GM19240 (cell line): ENCODE results near the gene USP2.
A peak's percentile ranks its signal among the peaks of the same experiment; 100 is the strongest.

Experiments
- DNase-seq: peaks from one replicate; pipeline ENCODE4 v3.0.0; 2011; ENCODE audit warnings: low spot score; ENCODE audit not compliant: insufficient read length

The USP2 gene

DNA sequence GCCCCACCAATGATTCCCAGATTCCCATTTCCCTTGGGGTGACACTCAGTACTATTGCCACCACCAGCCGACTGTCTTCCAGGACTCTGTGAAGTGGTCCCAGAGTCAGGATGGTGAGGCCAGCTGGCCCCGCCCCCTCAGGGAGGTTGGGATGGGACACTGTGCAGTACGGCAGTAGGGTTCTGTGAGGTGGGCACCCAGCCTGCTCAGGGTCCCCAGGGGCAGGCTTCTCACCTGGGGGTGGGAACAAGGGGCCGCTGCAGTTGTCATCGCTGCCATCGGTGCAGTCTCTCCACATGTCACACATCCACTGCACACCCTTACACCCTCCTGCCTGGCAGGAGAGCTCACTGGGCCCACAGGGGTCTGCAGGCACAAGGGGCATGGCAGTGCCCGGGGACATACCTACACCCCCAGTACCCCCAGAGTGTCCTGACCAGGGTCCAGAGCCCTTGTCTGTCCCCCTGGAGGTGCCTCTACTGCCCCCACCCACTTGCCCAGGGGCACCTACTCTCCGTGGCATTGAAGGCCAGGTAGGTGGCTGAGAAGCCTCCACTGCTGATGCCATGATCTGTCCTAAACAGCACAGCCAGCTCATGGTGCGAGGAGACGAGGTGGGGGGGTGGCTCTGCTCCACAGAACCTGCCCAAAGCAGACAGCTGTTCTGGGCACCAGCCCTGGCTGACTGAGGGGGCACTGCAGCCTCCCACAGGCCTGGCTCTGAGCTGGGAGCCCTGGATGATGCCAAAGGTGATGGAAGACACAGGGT is 38.9 kb downstream of the USP2 start:
- DNase-seq = no peak

DNA sequence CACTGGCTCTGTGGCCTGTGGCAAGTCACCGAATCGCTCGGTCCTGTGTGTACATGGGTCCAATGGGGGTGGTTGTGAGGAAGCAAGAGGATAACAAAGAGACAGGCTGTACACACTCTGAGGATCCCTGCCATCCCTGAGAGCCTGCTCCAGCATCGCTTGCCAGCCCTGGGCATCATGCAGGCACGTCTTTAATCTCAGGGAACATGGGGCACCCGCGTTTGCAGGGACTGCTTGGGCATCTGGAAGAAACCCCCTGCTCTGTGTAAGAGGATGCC is 39.5 kb downstream of the USP2 start:
- no peak for DNase-seq

DNA sequence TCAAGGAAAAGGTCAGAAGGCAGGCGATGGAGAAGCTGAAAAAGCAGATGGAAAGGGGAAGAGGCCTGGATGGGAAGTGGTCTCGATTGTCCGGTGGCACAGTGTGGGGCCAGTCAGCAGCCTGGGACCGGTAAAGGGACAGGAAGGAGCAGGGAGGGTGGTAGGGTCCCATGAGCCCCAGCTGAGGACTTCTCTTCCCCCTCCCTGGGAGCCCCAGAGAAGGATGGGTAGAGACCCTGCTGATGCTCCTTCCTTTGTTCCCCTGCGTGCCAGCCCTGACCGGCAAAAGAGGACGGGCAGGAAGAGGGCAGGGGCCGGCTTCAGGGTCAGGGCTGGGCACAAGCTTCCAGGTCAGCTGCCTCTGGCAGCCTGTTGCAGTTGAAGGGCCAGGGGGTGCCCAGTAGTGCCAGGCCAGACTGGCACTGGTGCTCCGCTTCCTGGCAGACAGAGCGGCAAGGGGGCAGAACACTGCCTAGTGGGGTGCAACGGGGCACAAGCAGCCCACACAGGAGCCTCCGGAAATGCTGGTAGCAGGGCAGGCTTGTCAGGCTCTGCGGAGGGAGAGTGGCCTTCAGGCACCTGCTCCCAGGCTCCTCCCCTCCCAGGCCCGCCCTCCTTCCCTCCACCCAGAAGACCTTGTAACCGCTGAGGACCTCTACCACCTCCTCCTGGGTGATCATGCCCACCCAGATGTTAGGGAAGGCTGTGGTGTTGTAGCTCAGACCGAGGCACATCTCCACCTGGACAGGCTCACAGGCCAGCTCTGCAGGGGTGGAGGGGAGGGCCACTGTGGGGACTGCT is 40.1 kb downstream of the USP2 start:
- DNase-seq = no peak

DNA sequence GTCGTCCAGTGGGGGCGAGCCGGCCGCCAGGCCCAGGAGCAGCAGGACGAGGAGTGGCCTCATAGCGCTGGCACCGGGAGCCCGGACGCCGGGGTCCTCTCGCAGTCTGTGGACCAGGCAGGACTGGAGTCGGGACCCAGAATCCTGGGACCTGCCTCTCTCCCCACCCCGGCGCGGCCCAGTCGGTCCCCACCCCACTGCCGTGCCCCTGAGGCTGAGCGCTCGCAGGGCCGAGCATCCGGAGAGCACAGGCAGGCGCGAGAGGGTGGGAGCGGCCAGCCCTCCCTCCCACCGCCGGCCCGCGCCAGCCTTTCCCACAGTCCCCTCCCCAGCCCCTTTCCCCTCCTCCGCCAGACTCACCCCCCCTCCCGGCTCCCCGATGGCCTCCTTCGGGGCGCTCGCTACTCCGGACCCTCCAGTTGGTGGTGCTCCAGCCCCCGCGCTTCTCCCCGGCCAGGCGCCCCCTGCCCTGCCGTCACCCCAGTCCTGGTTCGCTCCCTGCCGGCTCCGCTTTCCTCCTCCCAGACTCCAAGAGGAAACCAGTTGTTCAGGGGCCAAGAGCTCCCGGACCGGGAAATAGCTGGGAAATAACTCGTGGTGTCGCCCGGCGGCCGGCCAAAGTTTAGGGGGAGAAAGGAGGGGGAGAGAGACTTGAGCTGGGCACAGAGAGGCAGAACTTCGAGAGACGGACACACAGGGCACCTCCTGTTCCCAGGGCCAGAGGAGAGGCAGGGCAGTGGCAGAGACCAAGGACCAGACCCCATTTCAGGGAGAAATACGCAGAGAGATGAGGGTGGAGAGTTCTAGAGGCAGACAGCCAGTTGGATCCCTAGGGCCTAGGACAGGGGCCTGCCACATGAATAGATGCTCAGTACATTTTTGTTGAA is 40.9 kb downstream of the USP2 start, which contains the start of gene C1QTNF5:
Gene C1QTNF5 (minus strand): TSS at position 549 of the 887 bp plus-strand sequence. CDS start 486 bp downstream, at position 63.
- DNase-seq = no peak

DNA sequence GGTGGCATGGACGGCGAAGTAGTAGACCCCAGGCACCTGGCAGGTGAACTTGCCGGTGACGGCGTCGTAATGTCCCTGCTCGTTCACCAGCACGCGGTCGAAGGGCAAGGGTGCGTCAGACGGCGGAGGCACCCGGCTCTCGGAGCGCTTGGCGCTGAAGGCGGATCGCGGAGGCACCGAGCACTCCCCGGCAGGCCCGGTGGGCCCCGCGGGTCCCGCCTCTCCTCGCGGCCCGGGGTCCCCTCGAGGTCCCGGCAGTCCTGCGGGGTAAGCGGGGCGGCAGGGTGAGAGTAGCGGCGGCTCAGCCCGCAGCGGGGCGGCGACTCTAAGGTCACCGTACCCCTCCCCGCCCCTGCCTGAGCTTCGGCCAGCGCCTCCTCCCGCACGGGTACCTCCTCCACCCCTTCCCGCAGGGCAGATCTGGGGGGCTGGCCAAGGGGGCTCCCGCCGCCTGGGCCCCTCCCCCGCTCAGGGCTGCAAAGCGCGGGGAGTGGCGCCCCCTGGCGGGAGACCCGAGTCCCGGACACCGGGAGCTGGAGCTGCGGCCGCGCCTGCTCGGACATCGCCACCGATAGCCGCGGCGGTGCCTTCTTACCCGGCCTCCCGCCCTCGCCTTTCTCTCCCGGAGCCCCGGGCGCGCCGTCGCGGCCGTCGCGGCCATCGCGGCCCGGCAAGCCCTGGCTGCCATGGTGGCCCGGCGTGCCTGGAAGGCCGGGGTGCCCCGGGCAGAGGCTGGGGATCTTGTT is 41.7 kb downstream of the USP2 start:
- no peak for DNase-seq

DNA sequence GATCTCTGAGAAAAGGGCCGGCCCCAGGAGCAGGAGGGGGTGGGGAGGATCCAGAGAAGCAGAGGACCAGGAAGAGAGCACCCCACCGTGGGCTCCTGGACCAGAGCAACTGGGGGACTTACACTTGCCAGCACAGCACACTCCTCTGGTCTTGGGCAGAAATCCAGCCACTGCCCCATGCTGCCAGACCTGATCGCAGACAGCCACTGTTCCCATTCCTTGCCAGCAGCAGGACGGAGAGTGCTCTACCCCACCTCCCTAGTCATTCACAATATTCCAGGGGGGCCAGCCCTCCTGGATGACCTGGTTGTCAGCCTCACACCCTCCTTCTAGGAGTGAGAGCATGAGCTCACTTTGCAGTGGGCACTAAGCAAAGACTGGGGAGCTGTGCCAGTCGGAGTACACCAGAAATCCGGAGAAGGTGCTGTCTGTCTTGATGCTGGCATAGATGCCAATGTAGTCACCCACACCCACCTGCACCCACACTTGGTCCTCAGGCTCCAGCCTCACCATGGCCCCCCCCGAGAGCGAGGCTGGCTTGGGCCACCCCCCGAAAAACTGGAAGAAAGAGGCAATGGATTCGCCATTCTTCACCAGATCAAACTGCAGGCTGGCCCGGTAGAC is 42.4 kb downstream of the USP2 start:
- no peak for DNase-seq

DNA sequence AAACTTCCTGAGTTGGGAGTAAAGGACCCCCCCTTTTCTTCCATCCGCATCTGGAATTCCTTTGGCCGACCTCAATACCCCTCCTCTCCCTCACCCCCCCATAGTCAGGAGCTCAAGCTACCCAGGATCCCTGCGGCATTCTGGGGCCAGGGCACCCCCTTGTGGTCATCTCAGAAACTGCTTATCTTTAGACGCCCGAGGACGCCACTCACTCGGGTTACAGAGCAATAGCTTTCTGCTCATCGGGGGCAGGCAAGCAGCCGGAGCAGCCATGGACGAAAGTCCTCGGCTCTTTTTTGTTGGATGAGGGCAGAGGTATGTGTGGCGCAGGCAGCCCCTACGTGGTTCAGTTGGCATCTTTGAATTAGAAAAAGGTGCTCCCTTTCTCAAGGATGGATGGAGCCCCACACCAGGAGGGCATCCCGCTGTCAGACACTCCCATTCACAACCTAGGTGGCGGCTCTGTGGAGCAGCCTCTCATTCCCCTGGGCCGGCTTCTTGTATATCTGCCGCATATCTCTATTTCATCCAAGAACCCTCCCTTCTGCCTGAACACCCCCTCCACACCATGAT is 43.1 kb downstream of the USP2 start:
- DNase-seq = peak; percentile 83

DNA sequence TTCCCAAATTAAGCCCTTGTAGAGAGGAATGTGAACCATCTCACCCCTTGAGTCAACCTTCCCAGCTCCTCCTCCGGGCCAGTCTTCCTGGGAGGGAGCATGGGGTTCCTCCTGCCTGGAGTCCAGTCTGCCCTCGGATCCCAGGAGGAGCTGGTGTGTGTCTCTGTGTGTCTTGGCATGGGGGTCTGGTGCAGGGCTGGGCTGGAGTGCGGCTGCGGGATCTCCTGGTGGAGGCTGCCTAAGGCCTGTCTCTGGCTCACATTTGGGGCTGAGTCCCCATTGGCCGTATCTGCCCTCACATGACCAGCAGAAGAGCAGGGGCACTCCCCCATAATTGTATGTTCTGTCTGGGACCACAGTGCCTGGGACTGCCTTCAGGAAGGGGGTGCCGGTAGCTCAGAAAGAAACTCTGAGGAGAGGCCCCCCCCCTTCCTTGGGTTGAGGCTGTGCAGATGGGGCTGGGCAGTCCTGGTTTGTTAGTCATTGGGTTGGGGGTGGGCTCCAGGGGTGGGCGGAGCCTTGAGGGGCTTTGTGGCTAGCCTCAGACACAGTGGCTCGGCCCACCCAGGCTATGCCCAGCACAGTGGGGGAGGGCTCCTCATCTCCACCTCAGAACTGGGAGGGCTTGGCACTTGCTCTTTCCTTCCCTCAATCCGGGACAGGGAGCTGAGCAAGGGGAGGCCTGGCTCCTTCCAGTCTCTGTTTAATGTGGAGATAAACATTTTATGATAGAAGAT is 43.7 kb downstream of the USP2 start:
- DNase-seq = no peak

DNA sequence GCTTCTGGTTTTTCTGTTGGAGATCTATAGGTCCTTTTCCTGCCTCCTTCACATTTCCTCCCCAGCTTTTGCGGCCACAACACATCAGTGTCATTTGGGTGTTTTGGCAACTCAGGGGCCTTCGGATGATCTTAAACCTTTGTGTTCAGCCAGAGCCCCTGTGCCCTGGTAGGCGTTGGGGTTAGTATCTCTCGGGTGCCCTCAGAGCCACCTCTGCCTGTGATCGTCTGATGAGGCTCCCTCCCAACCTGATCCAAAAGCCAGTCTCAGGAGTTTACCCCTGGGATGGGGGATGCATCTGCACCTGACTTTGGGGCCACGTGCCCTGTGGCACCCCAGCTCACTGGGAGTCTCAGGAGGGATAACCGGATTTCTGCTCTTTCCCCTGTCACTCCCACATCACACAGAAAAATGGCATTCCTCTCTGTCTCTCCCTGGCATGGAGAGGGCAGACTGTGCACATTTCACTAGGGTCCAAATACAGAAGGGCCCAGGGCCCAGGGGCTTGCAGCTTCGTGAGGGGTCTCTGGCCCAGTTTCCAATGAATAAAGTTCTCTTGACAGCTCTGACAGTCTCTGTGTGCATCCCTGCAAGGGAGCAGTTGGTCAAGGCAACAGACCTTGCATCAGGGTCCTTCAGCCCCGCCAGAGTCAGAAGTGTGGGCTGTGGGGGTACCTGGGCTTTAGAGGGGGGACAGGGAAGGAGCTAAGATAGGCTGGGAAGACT is 44.6 kb downstream of the USP2 start:
- no peak for DNase-seq

DNA sequence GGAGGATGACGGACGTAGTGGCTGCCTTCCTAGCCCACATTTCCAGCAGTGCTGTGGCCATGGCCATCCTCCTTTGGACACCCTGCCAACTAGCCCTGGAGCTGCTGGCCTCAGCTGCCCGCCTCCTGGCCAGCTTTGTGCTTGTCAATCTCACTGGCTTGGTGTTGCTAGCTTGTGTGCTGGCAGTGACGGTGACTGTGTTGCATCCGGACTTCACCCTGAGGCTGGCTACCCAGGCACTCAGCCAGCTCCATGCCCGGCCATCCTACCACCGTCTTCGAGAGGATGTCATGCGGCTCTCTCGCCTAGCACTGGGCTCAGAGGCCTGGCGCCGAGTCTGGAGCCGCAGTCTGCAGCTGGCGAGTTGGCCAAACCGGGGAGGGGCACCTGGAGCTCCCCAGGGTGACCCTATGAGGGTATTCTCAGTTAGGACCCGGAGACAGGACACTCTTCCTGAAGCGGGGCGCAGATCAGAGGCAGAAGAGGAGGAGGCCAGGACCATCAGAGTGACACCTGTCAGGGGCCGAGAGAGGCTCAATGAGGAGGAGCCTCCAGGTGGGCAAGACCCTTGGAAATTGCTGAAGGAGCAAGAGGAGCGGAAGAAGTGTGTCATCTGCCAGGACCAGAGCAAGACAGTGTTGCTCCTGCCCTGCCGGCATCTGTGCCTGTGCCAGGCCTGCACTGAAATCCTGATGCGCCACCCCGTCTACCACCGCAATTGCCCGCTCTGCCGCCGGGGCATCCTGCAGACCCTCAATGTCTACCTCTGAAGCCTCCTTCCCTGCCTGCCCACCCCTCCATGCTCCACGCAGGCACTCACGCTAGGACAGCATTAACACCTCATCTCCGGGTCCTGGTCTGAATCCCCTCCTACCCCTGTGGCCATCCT is 45.6 kb downstream of the USP2 start:
- DNase-seq = no peak

DNA sequence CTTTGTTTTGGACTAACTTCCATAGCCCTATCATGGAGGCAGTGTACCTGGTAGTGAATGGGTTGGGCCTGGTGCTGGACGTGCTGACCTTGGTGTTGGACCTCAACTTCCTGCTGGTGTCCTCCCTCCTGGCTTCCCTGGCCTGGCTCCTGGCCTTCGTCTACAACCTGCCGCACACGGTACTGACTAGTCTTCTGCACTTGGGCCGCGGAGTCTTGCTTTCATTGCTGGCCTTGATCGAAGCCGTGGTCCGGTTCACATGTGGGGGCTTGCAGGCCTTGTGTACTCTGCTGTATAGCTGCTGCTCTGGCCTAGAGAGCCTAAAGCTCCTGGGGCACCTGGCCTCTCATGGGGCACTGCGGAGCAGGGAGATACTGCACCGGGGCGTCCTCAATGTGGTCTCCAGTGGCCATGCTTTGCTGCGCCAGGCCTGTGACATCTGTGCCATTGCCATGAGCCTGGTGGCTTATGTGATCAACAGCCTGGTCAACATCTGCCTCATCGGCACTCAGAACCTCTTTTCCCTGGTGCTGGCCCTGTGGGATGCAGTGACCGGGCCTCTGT is 46.3 kb downstream of the USP2 start:
- DNase-seq = no peak

DNA sequence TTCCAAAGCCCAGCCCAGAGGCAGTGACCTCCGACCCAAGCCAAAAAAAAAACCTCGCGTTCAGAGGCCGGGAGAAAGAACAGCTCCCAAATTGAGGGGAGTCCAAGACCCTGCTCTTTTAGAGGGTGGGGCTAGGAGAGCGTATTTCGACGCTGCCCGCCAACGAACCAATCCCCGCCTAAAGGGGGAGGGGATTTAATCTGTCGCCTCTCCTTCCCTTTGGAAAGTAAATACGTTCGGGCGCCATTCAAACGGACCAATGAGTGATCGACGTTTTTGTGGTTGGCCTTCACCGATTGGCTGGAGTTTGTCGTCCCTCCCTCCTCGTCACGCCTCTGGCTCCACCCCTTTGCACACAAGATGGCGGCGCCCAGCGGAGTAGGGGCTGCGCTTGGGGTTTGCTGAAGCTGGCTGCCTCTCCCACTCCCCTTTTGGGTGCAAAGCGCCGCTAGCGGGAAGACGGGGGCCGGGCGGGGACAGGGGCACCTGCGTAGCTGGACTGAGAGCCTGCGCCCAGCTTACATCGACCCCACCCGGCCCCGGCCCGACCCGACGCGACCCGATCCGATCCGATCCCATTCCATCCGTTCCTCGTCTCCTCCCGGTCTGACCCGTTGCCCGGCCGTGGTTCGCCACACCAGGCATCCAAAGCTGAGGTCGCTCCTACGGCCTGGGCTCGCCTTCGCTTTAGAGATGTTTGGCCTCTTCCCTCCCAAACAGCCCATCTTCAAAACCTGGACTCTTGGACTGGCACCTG is 47.1 kb downstream of the USP2 start, which contains the start of gene RNF26:
Gene RNF26 (plus strand): TSS at position 354 of the 757 bp plus-strand sequence. CDS start 596 bp downstream, outside the sequence.
- peak; percentile 99 for DNase-seq

DNA sequence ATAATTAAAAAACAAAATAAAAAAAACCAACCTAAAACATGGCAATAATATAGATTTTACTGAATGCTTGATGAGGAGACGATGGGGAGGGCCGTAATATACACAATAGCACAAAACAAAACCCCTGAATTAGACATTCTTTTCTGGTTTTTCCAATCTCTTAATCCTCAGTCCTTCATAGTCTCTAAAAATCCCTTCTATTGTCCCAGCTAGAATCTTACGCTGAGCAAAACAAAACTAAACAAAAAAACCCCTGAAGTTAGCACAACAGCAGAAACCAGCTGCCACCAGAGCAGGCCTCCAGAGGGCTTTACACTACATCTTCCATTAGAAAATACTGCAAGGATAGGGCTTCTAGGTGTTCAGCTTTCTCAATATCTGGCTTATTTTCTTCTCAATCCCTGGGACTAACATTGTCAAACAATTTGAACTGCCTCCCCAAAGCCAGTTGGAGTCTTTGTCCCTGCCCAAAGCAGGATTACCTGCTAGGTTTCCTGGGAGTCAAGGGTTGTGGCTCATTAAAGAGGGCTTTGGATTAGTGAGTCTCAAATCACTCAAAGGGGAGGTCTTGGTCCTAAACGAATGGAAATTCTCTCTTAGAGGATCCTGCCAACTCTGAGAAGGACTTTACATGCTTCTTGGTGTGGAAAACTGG is 49.3 kb downstream of the USP2 start:
- DNase-seq = no peak

DNA sequence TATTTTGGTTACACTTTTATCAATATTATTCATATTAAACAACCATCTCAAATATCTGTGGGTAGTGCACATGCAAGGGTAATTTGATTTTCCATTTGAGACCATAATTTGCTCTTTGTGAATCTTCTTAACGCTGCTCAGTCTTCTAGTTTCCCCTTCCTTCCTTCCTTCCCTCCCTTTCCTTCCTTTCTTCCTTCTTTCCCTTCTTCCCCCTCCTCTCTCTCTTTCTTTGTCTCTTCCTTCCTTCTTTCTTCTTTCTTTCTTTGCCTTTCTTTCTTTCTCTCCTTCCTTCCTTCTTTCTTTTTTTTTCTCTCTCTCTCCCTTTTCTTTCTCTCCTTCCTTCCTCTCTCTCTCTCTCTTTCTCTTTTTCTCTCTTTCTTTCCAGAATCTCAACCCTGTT is 51.3 kb downstream of the USP2 start:
- DNase-seq = no peak

DNA sequence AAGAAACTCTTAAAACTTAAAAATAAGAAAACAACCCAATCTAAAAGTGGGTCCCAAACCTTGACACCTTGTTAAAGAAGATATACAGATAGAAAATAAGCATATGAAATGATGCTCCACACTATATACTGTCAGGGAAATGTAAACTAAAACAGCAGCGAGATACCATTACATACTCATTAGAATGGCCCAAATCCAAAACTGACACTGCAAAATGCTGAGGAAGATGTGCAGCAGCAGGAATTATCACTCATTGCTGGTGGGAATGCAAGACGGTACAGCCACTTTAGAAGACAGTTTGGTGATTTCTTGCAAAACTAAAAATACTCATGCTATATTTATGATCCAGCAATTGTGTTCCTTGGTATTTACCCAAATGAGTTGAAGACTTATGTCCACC is 52.2 kb downstream of the USP2 start:
- no peak for DNase-seq

DNA sequence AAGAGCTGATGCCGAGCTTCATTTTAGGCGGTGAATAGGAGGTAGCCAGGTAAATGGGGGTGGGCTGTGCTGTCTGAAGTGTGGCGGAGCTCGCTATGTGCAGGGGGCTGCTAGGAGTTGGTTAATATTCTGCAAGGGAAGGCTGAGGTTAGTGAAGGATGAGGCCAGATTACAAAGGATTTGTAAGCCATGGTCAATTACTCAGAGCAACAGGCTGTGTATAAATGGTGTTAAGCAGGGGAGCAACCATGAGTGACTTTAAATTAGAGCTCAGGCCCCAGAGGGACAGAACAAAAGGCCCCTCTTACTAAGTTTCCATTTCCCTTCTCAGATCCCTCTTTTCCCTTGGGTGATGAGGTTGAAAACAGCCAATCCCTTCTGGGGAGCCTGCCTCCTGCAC is 57.3 kb downstream of the USP2 start:
- DNase-seq = no peak
